ENCODE measurements around the gene TNRC6B.
"Not testable (repeated sequence)": the region's sequence is repeated elsewhere in the genome, so short reads cannot be mapped to it uniquely, and the experiment has no call there.

TNRC6B gene

GRCh38 chr22:40308999-40309573 lies 131.4 kb downstream of the TNRC6B start:
- WGBS, 2 experiments, result 92 to 99% methylated on average over 4 to 6 of the region's 6 CpGs
- no peaks in the 10 kb centered on the region for H3K4me1 ChIP-seq (ENCODE audit: control insufficient read depth, insufficient read depth, low read length)
- no peaks in the 10 kb centered on the region for H3K9me3 ChIP-seq (ENCODE audit: control insufficient read depth, low read length)
- peaks cover 51% of the 10 kb centered on the region for H3K36me3 ChIP-seq (ENCODE audit: control insufficient read depth, insufficient read depth, low read length)
- no peaks in the 10 kb centered on the region for H3K27me3 ChIP-seq (ENCODE audit: control insufficient read depth, insufficient read depth, low read length, poor library complexity, severe bottlenecking)
- H3K27ac ChIP-seq (ENCODE audit: insufficient read depth, low read depth, low read length, poor library complexity, severe bottlenecking), result no peak overlapping the region
- H3K4me3 ChIP-seq (ENCODE audit: insufficient read depth, low read depth, low read length), result no peak overlapping the region

- no peaks in the 10 kb centered on the region for H3K4me1 ChIP-seq (ENCODE audit: control insufficient read depth, insufficient read depth, low read length)
- H3K36me3 ChIP-seq (ENCODE audit: control insufficient read depth, insufficient read depth, low read length), result peaks cover 51% of the 10 kb centered on the region
- H3K9me3 ChIP-seq (ENCODE audit: control insufficient read depth, low read length), result no peaks in the 10 kb centered on the region
- no peak overlapping the region for H3K27ac ChIP-seq (ENCODE audit: insufficient read depth, low read depth, low read length, poor library complexity, severe bottlenecking)
- H3K27me3 ChIP-seq (ENCODE audit: control insufficient read depth, insufficient read depth, low read length, poor library complexity, severe bottlenecking), result no peaks in the 10 kb centered on the region
- H3K4me3 ChIP-seq (ENCODE audit: insufficient read depth, low read depth, low read length), result no peak overlapping the region
Measured at GRCh38 chr22:40309631-40310030, 131.9 kb downstream of the TNRC6B start.

GRCh38 chr22:40310081-40310767 lies 132.5 kb downstream of the TNRC6B start:
- Histone ChIP-seq H3K36me3 (ENCODE audit: control insufficient read depth, insufficient read depth, low read length) (peaks cover 55% of the 10 kb centered on the region), H3K4me1 (ENCODE audit: control insufficient read depth, insufficient read depth, low read length) (no peaks in the 10 kb centered on the region), H3K9me3 (ENCODE audit: control insufficient read depth, low read length) (no peaks in the 10 kb centered on the region), H3K4me3 (ENCODE audit: insufficient read depth, low read depth, low read length) (no peak overlapping the region), H3K27ac (ENCODE audit: insufficient read depth, low read depth, low read length, poor library complexity, severe bottlenecking) (no peak overlapping the region), H3K27me3 (ENCODE audit: control insufficient read depth, insufficient read depth, low read length, poor library complexity, severe bottlenecking) (no peaks in the 10 kb centered on the region)
- whole genome bisulfite sequencing, 2 experiments, result 95 to 97% methylated on average over 9 of the region's 9 CpGs

GRCh38 chr22:40310768-40311120 lies 133.0 kb downstream of the TNRC6B start:
- Histone ChIP-seq H3K4me3 (ENCODE audit: insufficient read depth, low read depth, low read length) (no peak overlapping the region), H3K27ac (ENCODE audit: insufficient read depth, low read depth, low read length, poor library complexity, severe bottlenecking) (no peak overlapping the region), H3K4me1 (ENCODE audit: control insufficient read depth, insufficient read depth, low read length) (no peaks in the 10 kb centered on the region), H3K9me3 (ENCODE audit: control insufficient read depth, low read length) (no peaks in the 10 kb centered on the region), H3K27me3 (ENCODE audit: control insufficient read depth, insufficient read depth, low read length, poor library complexity, severe bottlenecking) (no peaks in the 10 kb centered on the region), H3K36me3 (ENCODE audit: control insufficient read depth, insufficient read depth, low read length) (peaks cover 56% of the 10 kb centered on the region)
- WGBS, 2 experiments, result 95 to 96% methylated on average over 5 of the region's 5 CpGs

- H3K27me3 ChIP-seq (ENCODE audit: control insufficient read depth, insufficient read depth, low read length, poor library complexity, severe bottlenecking); H3K9me3 ChIP-seq (ENCODE audit: control insufficient read depth, low read length); H3K4me1 ChIP-seq (ENCODE audit: control insufficient read depth, insufficient read depth, low read length); H3K27ac ChIP-seq (ENCODE audit: insufficient read depth, low read depth, low read length, poor library complexity, severe bottlenecking); H3K4me3 ChIP-seq (ENCODE audit: insufficient read depth, low read depth, low read length): not testable (repeated sequence)
- WGBS, 2 experiments, result 91 to 95% methylated on average over 12 of the region's 12 CpGs
- H3K36me3 ChIP-seq (ENCODE audit: control insufficient read depth, insufficient read depth, low read length), result peaks cover 60% of the 10 kb centered on the region
Measured at GRCh38 chr22:40311646-40312045, 133.9 kb downstream of the TNRC6B start.

- no peaks in the 10 kb centered on the region for H3K27me3 ChIP-seq (ENCODE audit: control insufficient read depth, insufficient read depth, low read length, poor library complexity, severe bottlenecking)
- no peaks in the 10 kb centered on the region for H3K9me3 ChIP-seq (ENCODE audit: control insufficient read depth, low read length)
- no peaks in the 10 kb centered on the region for H3K4me1 ChIP-seq (ENCODE audit: control insufficient read depth, insufficient read depth, low read length)
- no peak overlapping the region for H3K4me3 ChIP-seq (ENCODE audit: insufficient read depth, low read depth, low read length)
- 89 to 94% methylated on average over 2 of the region's 2 CpGs for WGBS, 2 experiments
- H3K27ac ChIP-seq (ENCODE audit: insufficient read depth, low read depth, low read length, poor library complexity, severe bottlenecking), result no peak overlapping the region
- H3K36me3 ChIP-seq (ENCODE audit: control insufficient read depth, insufficient read depth, low read length), result peaks cover 62% of the 10 kb centered on the region
Measured at GRCh38 chr22:40312050-40312449, 134.3 kb downstream of the TNRC6B start.

GRCh38 chr22:40313007-40313406 lies 135.3 kb downstream of the TNRC6B start:
- Histone ChIP-seq H3K27me3 (ENCODE audit: control insufficient read depth, insufficient read depth, low read length, poor library complexity, severe bottlenecking) (no peaks in the 10 kb centered on the region), H3K9me3 (ENCODE audit: control insufficient read depth, low read length) (no peaks in the 10 kb centered on the region), H3K36me3 (ENCODE audit: control insufficient read depth, insufficient read depth, low read length) (peaks cover 62% of the 10 kb centered on the region), H3K4me1 (ENCODE audit: control insufficient read depth, insufficient read depth, low read length) (no peaks in the 10 kb centered on the region), H3K4me3 (ENCODE audit: insufficient read depth, low read depth, low read length) (no peak overlapping the region), H3K27ac (ENCODE audit: insufficient read depth, low read depth, low read length, poor library complexity, severe bottlenecking) (no peak overlapping the region)
- 88 to 92% methylated on average over 2 of the region's 2 CpGs for WGBS, 2 experiments

- Histone ChIP-seq H3K36me3 (ENCODE audit: control insufficient read depth, insufficient read depth, low read length) (peaks cover 52% of the 10 kb centered on the region), H3K27ac (ENCODE audit: insufficient read depth, low read depth, low read length, poor library complexity, severe bottlenecking) (no peak overlapping the region), H3K4me3 (ENCODE audit: insufficient read depth, low read depth, low read length) (no peak overlapping the region), H3K27me3 (ENCODE audit: control insufficient read depth, insufficient read depth, low read length, poor library complexity, severe bottlenecking) (no peaks in the 10 kb centered on the region), H3K9me3 (ENCODE audit: control insufficient read depth, low read length) (no peaks in the 10 kb centered on the region), H3K4me1 (ENCODE audit: control insufficient read depth, insufficient read depth, low read length) (no peaks in the 10 kb centered on the region)
Measured at GRCh38 chr22:40314041-40314440, 136.3 kb downstream of the TNRC6B start.

- Histone ChIP-seq H3K4me1 (ENCODE audit: control insufficient read depth, insufficient read depth, low read length) (peaks cover 10% of the 10 kb centered on the region), H3K9me3 (ENCODE audit: control insufficient read depth, low read length) (no peaks in the 10 kb centered on the region), H3K27me3 (ENCODE audit: control insufficient read depth, insufficient read depth, low read length, poor library complexity, severe bottlenecking) (no peaks in the 10 kb centered on the region), H3K36me3 (ENCODE audit: control insufficient read depth, insufficient read depth, low read length) (peaks cover 43% of the 10 kb centered on the region), H3K4me3 (ENCODE audit: insufficient read depth, low read depth, low read length) (no peak overlapping the region), H3K27ac (ENCODE audit: insufficient read depth, low read depth, low read length, poor library complexity, severe bottlenecking) (no peak overlapping the region)
Measured at GRCh38 chr22:40320687-40321086, 143.0 kb downstream of the TNRC6B start.

GRCh38 chr22:40322021-40322420 lies 144.3 kb downstream of the TNRC6B start:
- no peak overlapping the region for H3K27ac ChIP-seq (ENCODE audit: insufficient read depth, low read depth, low read length, poor library complexity, severe bottlenecking)
- no peaks in the 10 kb centered on the region for H3K27me3 ChIP-seq (ENCODE audit: control insufficient read depth, insufficient read depth, low read length, poor library complexity, severe bottlenecking)
- peaks cover 19% of the 10 kb centered on the region for H3K4me1 ChIP-seq (ENCODE audit: control insufficient read depth, insufficient read depth, low read length)
- peaks cover 32% of the 10 kb centered on the region for H3K36me3 ChIP-seq (ENCODE audit: control insufficient read depth, insufficient read depth, low read length)
- 94 to 98% methylated on average over 4 to 5 of the region's 5 CpGs for WGBS, 2 experiments
- H3K4me3 ChIP-seq (ENCODE audit: insufficient read depth, low read depth, low read length), result no peak overlapping the region
- no peaks in the 10 kb centered on the region for H3K9me3 ChIP-seq (ENCODE audit: control insufficient read depth, low read length)
